ENCODE results near the gene HIVEP3.

DNA sequence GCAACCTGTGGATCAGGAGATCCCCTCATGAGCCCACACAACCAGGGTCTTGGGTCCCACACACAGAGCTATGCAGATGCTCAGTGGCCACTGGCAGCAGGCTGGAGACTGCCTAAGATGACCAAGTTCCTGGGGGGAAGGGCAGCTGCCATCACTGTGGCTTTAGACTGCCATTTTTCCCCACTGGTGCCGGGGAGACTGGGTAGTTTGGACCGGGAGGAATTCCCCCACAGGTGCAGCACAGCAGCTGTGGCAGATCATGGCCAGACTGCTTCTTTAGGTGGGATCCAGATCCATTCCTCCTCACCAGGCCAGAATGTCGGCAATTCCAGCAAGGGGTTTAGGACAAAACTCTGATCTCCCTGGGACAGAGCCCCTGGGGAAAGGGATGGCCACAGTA, 45.7 kb upstream of the HIVEP3 start:
- TF ChIP-seq, protein P1, sequence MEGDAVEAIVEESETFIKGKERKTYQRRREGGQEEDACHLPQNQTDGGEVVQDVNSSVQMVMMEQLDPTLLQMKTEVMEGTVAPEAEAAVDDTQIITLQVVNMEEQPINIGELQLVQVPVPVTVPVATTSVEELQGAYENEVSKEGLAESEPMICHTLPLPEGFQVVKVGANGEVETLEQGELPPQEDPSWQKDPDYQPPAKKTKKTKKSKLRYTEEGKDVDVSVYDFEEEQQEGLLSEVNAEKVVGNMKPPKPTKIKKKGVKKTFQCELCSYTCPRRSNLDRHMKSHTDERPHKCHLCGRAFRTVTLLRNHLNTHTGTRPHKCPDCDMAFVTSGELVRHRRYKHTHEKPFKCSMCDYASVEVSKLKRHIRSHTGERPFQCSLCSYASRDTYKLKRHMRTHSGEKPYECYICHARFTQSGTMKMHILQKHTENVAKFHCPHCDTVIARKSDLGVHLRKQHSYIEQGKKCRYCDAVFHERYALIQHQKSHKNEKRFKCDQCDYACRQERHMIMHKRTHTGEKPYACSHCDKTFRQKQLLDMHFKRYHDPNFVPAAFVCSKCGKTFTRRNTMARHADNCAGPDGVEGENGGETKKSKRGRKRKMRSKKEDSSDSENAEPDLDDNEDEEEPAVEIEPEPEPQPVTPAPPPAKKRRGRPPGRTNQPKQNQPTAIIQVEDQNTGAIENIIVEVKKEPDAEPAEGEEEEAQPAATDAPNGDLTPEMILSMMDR (IDR thresholded peaks at IDR 0.05): no peak
- no peak for TF ChIP-seq EZH2 (IDR thresholded peaks at IDR 0.05; ENCODE audit: borderline replicate concordance, insufficient read depth, low read depth, low read length, poor library complexity, severe bottlenecking)
